Motor neuron (in vitro differentiated cells): Measurements from ENCODE around the gene BCAS3. TPM values are rescaled to one million over a fixed set of nuclear protein-coding genes. Genes with fewer than 3 reads are reported as not detected.
"Not testable (repeated sequence)": the region's sequence is repeated elsewhere in the genome, so short reads cannot be mapped to it uniquely, and the experiment has no call there.

Source experiments
- ATAC-seq, 8 experiments: fragments of 200-7000 bp; cut with Tn5 transposase; replicated peaks in 6 of 8; 2 replicates each; pipeline ENCODE4 v1.8.0; 2021; ENCODE audit warnings: mild to moderate bottlenecking in 8 of 8, moderate library complexity in 8 of 8
- H3K27ac ChIP-seq, 2 donors: fragments of 250-450 bp; sonication (Bioruptor Pico); 2 replicates each; pipeline ENCODE4 v1.9.0; 2021; ENCODE audit warnings: antibody characterized with exemption in 2 of 2, mild to moderate bottlenecking in 2 of 2, moderate library complexity in 1 of 2
- H3K4me1 ChIP-seq, 2 donors: fragments of 250-450 bp; sonication (Bioruptor Pico); replicated peaks in 1 of 2; 2 replicates each; pipeline ENCODE4 v1.6.1; 2021; ENCODE audit warnings: antibody characterized with exemption in 2 of 2, mild to moderate bottlenecking in 2 of 2, moderate library complexity in 1 of 2
- H3K4me3 ChIP-seq, 5 donors: fragments of 250-450 bp; sonication (Bioruptor Pico); 2 replicates each; pipeline ENCODE4 v1.9.0; 2021; ENCODE audit warnings: antibody characterized with exemption in 5 of 5, mild to moderate bottlenecking in 5 of 5, moderate library complexity in 4 of 5
- WGBS, 10 experiments: fragments of 450-650 bp; shearing (Covaris generic); methylation state at CpG; one replicate each; pipeline ENCODE4 v1.0.0; 2022; 5-methylcytosine and 5-hydroxymethylcytosine counted together
- in situ Hi-C, 9 experiments: fragments of 400-800 bp; cut with MboI; loops; one replicate each; pipeline ENCODE4 v1.15.0; 2021; ENCODE audit warnings: low sequenced_read_pairs in 9 of 9, low pct_unique_long_range_greater_than_20kb in 2 of 9; ENCODE audit not compliant: unreplicated experiment in 9 of 9
- total RNA-seq, 8 experiments: library from RNA; unstranded; fragments of 300-600 nt; gene quantifications; 2 replicates each; pipeline versions ENCODE4 v1.2.3 to v1.2.4, GENCODE V29; 2022

The BCAS3 gene
- total RNA-seq, 8 experiments from 2014 or later: 18.1 to 45.4 (median 26.8) TPM

- no peak overlapping the region for H3K27ac ChIP-seq
- H3K4me3 ChIP-seq: no peak overlapping the region
- in situ Hi-C loops: no loop called here
- peaks cover 0 to 4% of the 10 kb centered on the region in 2 donors for H3K4me1 ChIP-seq
- WGBS, 10 experiments: 29 to 100% (median 85%) methylated on average over 1 to 4 of the region's 4 CpGs; no CpG with 5 or more reads in 2 of the 10 experiments
- ATAC-seq: no peak
Measured at GRCh38 chr17:60908324-60908723, 230.7 kb downstream of the BCAS3 start.

- in situ Hi-C loops: no loop called here
- WGBS, 10 experiments: 17 to 100% (median 83%) methylated on average over 1 of the region's 1 CpG
- no peak overlapping the region for H3K27ac ChIP-seq
Measured at GRCh38 chr17:60909405-60909804, 231.8 kb downstream of the BCAS3 start.

GRCh38 chr17:60910415-60910814 is 232.8 kb downstream of the BCAS3 start:
- in situ Hi-C loops: no loop called here
- 87 to 100% (median 95%) methylated on average over 4 to 6 of the region's 6 CpGs; no CpG with 5 or more reads in 2 of the 10 experiments for WGBS, 10 experiments
- Histone ChIP-seq H3K27ac (no peak overlapping the region), H3K4me3 (no peak overlapping the region), H3K4me1 (peaks cover 0 to 6% of the 10 kb centered on the region in 2 donors)
- no peak for ATAC-seq

More at GRCh38 chr17:60909405-60909804, 231.8 kb downstream of the BCAS3 start:
- Histone ChIP-seq H3K4me1 (peaks cover 0 to 6% of the 10 kb centered on the region in 2 donors), H3K4me3 (no peak overlapping the region)
- no peak for ATAC-seq

DNA sequence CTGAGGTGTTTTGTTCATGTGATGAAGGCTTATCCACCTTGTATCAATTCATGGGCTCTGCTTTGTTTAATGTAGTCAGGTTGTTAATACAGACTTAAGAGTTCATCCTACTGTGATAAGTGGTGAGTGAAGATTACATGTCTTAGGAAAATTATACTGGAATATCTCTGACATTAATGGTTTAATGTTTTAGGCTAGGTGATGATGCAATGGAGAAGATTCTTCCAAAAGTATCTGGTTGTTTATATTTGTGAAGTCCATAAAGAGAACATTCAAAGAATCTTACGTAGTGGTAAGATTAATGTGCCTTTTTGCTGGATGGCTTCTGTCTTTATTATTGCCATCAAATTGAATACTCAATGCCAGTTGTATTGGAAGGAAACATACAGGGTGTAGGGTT is 236.4 kb downstream of the BCAS3 start:
- in situ Hi-C loops: no loop called here
- ATAC-seq: no peak
- H3K27ac ChIP-seq: no peak overlapping the region
- H3K4me1 ChIP-seq: peaks cover 0 to 2% of the 10 kb centered on the region in 2 donors
- H3K4me3 ChIP-seq: no peak overlapping the region
- 75 to 100% (median 100%) methylated on average over 1 of the region's 1 CpG; no CpG with 5 or more reads in 3 of the 10 experiments for WGBS, 10 experiments

- no peak for ATAC-seq
- 0 to 100% (median 90%) methylated on average over 1 of the region's 1 CpG; no CpG with 5 or more reads in 4 of the 10 experiments for WGBS, 10 experiments
- no peak overlapping the region for H3K4me3 ChIP-seq
- in situ Hi-C loops: no loop called here
- H3K4me1 ChIP-seq: peaks cover 0 to 2% of the 10 kb centered on the region in 2 donors
- no peak overlapping the region for H3K27ac ChIP-seq
Measured at GRCh38 chr17:60916043-60916442, 238.4 kb downstream of the BCAS3 start.

DNA sequence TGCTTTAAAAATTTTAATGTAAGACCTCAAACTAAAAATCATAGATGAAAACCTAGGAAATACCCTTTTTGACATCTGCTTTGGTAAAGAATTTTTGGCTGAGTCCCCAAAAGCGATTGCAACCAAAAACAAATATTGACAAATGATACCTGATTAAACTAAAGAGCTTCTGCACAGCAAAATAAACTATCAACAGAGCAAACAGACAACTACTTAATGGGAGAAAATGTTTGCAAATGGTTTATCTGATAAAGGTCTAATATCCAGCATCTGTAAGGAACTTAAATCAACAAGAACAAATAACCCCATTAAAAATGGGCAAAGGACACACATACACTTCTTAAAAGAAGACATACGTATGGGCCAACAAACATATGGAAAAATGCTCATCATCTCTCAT is 242.5 kb downstream of the BCAS3 start:
- in situ Hi-C loops: no loop called here
- H3K27ac ChIP-seq: no peak overlapping the region

DNA sequence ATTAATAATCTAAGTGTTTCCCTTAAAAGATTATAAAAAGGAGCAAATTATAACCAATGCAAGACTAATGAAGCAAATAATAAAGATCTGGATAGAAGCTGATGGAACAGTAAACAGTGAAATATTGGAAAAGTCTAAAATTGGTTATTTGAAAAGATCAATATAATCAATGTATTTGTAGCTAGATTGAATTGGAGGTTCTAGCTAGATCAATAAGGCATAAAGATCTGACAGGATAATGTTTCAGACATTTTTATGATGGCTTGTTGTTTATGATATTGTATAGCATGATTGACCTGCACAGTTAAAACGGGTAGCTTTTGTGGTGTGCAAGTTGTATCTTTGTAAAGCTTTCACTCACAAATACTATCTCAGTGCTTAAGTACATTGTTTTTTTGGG is 245.3 kb downstream of the BCAS3 start:
- H3K27ac ChIP-seq: no peak overlapping the region
- WGBS, 10 experiments: 71 to 100% (median 83%) methylated on average over 1 of the region's 1 CpG
- H3K4me1 ChIP-seq: no peaks in the 10 kb centered on the region
- in situ Hi-C loops: no loop called here
- no peak for ATAC-seq
- no peak overlapping the region for H3K4me3 ChIP-seq

More for the DNA sequence above, 242.5 kb downstream of the BCAS3 start:
- H3K4me3 ChIP-seq: no peak overlapping the region
- ATAC-seq: no peak
- WGBS, 10 experiments: 53 to 100% (median 89%) methylated on average over 1 to 2 of the region's 2 CpGs
- H3K4me1 ChIP-seq: no peaks in the 10 kb centered on the region

GRCh38 chr17:60926466-60927183 is 249.0 kb downstream of the BCAS3 start:
- H3K4me3 ChIP-seq: no peak overlapping the region
- in situ Hi-C loops: no loop called here
- 58 to 100% (median 91%) methylated on average over 1 to 3 of the region's 3 CpGs; no CpG with 5 or more reads in 2 of the 10 experiments for WGBS, 10 experiments
- ATAC-seq: peak in 1 of 8 experiments; percentile 50
- no peak overlapping the region for H3K27ac ChIP-seq
- no peaks in the 10 kb centered on the region for H3K4me1 ChIP-seq

GRCh38 chr17:60933739-60934138 is 256.1 kb downstream of the BCAS3 start:
- Histone ChIP-seq H3K4me3 (no peak overlapping the region), H3K27ac (no peak overlapping the region), H3K4me1 (peaks cover 3% of the 10 kb centered on the region in 2 donors)
- 56 to 100% (median 92%) methylated on average over 1 to 2 of the region's 2 CpGs; no CpG with 5 or more reads in 1 of the 10 experiments for WGBS, 10 experiments
- in situ Hi-C loops: no loop called here
- ATAC-seq: peak in 3 of 8 experiments; percentile 46 to 70 (median 52)

- no peak for ATAC-seq
- Histone ChIP-seq H3K4me3 (no peak overlapping the region), H3K27ac (no peak overlapping the region), H3K4me1 (peaks cover 3% of the 10 kb centered on the region in 2 donors)
- WGBS, 10 experiments: 0 to 97% (median 81%) methylated on average over 1 to 6 of the region's 6 CpGs
- in situ Hi-C loops: no loop called here
Measured at GRCh38 chr17:60934723-60935122, 257.1 kb downstream of the BCAS3 start.

DNA sequence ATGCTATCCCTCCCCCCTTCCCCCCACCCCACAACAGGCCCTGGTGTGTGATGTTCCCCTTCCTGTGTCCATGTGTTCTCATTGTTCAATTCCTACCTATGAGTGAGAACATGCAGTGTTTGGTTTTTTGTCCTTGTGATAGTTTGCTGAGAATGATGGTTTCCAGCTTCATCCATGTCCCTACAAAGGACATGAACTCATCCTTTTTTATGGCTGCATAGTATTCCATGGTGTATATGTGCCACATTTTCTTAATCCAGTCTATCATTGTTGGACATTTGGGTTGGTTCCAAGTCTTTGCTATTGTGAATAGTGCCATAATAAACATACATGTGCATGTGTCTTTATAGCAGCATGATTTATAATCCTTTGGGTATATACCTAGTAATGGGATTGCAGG is 258.3 kb downstream of the BCAS3 start:
- H3K27ac ChIP-seq, H3K4me1 ChIP-seq, in situ Hi-C loops, H3K4me3 ChIP-seq, ATAC-seq: not testable (repeated sequence)

DNA sequence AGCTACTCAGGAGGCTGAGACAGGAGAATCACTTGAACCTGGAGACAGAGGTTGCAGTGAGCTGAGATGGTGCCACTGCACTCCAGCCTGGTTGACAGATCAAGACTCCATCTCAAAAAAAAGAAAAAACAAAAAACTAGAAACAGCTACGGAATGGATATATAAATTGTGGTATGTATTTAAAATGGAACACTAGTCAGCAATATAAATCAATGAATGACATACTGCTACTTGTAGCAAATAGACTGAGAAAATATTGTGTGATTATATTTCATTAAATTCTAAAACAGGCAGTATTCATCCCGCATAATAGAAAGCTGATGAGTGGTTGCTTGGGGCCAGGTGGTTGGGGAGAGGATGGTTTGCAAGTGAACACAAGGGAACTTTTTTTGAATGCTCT is 261.7 kb downstream of the BCAS3 start:
- Histone ChIP-seq H3K27ac (no peak overlapping the region), H3K4me3 (no peak overlapping the region), H3K4me1 (no peaks in the 10 kb centered on the region)
- in situ Hi-C loops: no loop called here
- no peak for ATAC-seq
- 69 to 100% (median 91%) methylated on average over 2 of the region's 2 CpGs; no CpG with 5 or more reads in 2 of the 10 experiments for WGBS, 10 experiments

- in situ Hi-C loops: no loop called here
- Histone ChIP-seq H3K27ac (no peak overlapping the region), H3K4me1 (no peaks in the 10 kb centered on the region), H3K4me3 (no peak overlapping the region)
- WGBS, 10 experiments: 0 to 100% (median 60%) methylated on average over 1 to 5 of the region's 5 CpGs; no CpG with 5 or more reads in 1 of the 10 experiments
- ATAC-seq: peak in 3 of 8 experiments; percentile 96 to 99 (median 99)
Measured at GRCh38 chr17:60941028-60941427, 263.4 kb downstream of the BCAS3 start.

DNA sequence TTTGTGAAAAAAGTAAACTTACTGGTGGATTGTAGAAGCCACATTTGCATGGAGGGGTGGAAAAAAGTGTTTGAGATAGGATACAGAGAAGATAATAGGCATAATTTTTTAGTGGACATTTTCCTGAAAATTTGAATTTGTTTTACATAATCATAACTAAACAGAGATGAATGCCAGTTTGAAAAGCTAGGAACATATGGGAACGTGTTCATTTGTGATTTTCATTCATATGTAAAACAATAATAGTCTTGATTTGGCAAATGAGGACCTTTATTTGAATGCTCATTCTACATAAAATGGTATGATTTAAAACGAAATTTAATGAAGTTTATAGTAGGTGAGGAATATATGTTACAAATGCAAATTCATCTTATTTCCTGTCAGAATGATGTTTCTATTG is 263.9 kb downstream of the BCAS3 start:
- in situ Hi-C loops: no loop called here
- Histone ChIP-seq H3K27ac (no peak overlapping the region), H3K4me3 (no peak overlapping the region), H3K4me1 (no peaks in the 10 kb centered on the region)
- peak in 1 of 8 experiments; percentile 59 for ATAC-seq
- 0 to 88% (median 29%) methylated on average over 1 to 2 of the region's 2 CpGs for WGBS, 10 experiments
